Measurements from ENCODE around the gene PDGFB. TPM values are rescaled to one million over a fixed set of nuclear protein-coding genes. Genes with fewer than 3 reads are reported as not detected.

The PDGFB gene
- total RNA-seq, 1 experiment from 2014 or later: 9.2 TPM

- POLR2A ChIA-PET: no interaction called here
- H3K27me3 Mint-ChIP-seq (ENCODE audit: low read depth): no peaks in the 10 kb centered on the region; the same call in 1 of the 2 replicates
- DNase-seq (ENCODE audit: low spot score): no peak
- H3K9me3 Mint-ChIP-seq: peaks cover 8% of the 10 kb centered on the region
- TF ChIP-seq USF1 (CRISPR knock-in tag; IDR thresholded peaks at IDR 0.05) (no peak), ZNF263 (CRISPR knock-in tag; IDR thresholded peaks at IDR 0.05; ENCODE audit: low read depth) (no peak), ATF1 (CRISPR knock-in tag; IDR thresholded peaks at IDR 0.05) (no peak), CTCF (IDR thresholded peaks at IDR 0.05) (no peak), ZNF512 (CRISPR knock-in tag; IDR thresholded peaks at IDR 0.05; ENCODE audit: borderline replicate concordance) (no peak), MYBL2 (CRISPR knock-in tag; IDR thresholded peaks at IDR 0.05) (no peak), STAT6 (CRISPR knock-in tag; conservative IDR thresholded peaks at IDR 0.05; ENCODE audit: low read depth) (no peak), SOX15 (CRISPR knock-in tag; IDR thresholded peaks at IDR 0.05) (no peak), ZBTB43 (CRISPR knock-in tag; IDR thresholded peaks at IDR 0.05) (no peak), ARID4B (CRISPR knock-in tag; IDR thresholded peaks at IDR 0.05; ENCODE audit: borderline replicate concordance) (no peak), GTF2I (CRISPR knock-in tag; conservative IDR thresholded peaks at IDR 0.05) (no peak), E2F5 (CRISPR knock-in tag; IDR thresholded peaks at IDR 0.05) (no peak)
- CTCF ChIA-PET: interaction anchor here (1.3 to 3.8 kb wide), 2 partner anchors 11 to 34 kb away, joined by 3 to 20 read pairs; no protein-coding TSS in a partner anchor
- ATAC-seq: no peak
- peaks cover 4% of the 10 kb centered on the region; the same call in 1 of the 2 replicates for H3K36me3 Mint-ChIP-seq
- H3K4me1 Mint-ChIP-seq: peaks cover 28% of the 10 kb centered on the region
- H3K27ac Mint-ChIP-seq: no peak overlapping the region
- no peak overlapping the region for H3K4me3 Mint-ChIP-seq
Measured at GRCh38 chr22:39204216-39204615, 40.6 kb downstream of the PDGFB start.

Data from WTC11 (cell line).